HG02970 (cell line): ENCODE measurements around the gene PEX5L.

Experiments used
- ATAC-seq: cut with Tn5 transposase; IDR thresholded peaks from one replicate; pipeline ENCODE4 v1.9.1; 2021; ENCODE audit warnings: mild to moderate bottlenecking, moderate library complexity, moderate number of reproducible peaks; ENCODE audit not compliant: unreplicated experiment, low FRiP score

PEX5L gene

GRCh38 chr3:179907784-179908482 is 128.8 kb downstream of the PEX5L start:
- no peak for ATAC-seq

GRCh38 chr3:179902061-179902460 is 134.7 kb downstream of the PEX5L start:
- ATAC-seq = no peak

- no peak for ATAC-seq
These were observed 138.7 kb downstream of the PEX5L start for GRCh38 chr3:179898024-179898423.

DNA sequence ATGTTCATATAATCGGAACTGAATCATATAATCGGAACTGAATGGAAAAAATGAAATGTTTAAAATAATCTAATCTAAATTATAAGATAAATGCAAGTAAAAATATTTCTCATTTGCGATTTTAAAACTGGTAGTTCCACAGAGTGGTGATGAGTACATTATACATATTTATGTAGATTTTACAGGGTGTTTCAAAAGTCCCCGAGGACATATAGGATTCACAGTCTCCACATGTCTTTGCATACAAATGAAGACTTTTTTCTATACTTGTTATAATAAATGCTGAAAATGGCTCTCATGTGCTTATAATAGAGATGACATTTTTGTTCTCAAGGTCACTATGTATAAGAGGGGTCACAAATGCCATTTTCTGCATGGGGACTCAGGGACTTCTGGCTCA is 139.5 kb downstream of the PEX5L start:
- no peak for ATAC-seq

- ATAC-seq = no peak
These were observed 140.2 kb downstream of the PEX5L start for GRCh38 chr3:179896507-179896906.

GRCh38 chr3:179895330-179895729 is 141.4 kb downstream of the PEX5L start:
- ATAC-seq = no peak

DNA sequence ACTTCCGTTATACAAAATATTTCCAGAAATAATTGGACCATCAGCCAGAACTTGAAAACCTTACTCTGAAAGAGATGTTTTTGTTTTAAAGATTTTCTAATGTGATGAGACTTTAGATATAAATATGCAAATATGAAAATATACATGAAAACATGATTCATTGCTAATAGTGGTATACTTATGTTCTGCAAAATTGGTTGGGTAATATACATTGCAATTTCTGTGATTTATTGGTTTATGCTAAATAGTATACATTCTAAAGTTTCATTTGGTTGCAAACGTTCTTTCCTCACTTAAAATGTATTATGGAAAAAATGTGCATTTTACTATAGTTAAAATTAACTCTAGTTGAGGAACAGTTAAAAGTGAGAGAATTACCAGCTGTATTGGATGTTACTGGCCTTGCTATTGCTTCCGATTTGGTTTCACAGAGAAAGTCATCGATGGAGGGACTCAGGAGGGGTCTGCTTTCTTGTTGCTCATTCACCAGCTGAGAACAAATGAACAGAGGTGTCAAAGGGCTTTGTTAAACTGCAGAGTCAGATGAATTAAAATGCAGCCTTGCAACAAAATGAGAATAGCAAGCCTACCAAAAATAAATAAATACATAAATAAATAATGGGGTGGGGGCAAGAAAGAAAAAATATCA is 149.3 kb downstream of the PEX5L start:
- no peak for ATAC-seq

- no peak for ATAC-seq
These were observed 150.8 kb downstream of the PEX5L start for GRCh38 chr3:179885950-179886349.

DNA sequence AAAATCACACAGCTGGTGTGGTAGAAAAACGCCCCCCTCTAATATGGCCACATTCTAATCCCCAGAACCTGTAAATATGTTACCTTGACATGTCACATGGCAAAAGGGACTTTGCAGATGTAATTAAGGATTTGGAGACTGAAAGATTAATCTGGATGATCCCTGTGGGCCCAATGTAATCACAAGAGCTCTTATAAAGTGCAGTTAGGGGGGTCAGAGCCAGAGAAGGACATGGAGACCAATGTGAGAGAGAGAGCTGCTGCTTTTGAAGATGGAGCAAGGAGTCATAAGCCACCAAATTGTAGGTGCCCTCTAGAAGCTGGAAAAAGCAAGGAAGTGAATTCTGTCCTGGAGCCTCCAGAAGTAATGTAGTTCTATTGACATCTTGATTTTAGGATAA is 152.6 kb downstream of the PEX5L start:
- no peak for ATAC-seq

- ATAC-seq = peak; percentile 61
These were observed 154.4 kb downstream of the PEX5L start for GRCh38 chr3:179882292-179882691.

GRCh38 chr3:179881791-179882190 is 154.9 kb downstream of the PEX5L start:
- ATAC-seq = no peak

DNA sequence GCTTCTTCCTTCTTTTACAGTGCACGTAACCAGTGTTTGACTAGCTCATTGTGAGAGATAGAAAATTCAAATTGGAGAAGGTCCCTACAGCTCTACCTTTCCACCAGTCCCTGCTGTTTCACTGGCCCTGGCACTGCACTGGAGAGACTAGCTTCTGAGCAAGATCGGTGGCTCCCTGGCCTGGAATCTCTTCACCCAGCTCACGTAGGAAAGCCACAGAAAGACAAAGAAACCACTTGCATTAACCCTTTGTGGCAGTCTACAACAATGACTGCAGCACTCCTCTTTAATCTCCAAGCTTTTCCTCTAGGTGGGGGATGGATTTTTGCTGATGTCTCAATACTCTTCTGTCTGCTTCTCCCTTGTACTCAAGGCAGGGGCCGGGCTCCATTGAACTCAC is 155.9 kb downstream of the PEX5L start:
- no peak for ATAC-seq

GRCh38 chr3:179876440-179876839 is 160.3 kb downstream of the PEX5L start:
- no peak for ATAC-seq

DNA sequence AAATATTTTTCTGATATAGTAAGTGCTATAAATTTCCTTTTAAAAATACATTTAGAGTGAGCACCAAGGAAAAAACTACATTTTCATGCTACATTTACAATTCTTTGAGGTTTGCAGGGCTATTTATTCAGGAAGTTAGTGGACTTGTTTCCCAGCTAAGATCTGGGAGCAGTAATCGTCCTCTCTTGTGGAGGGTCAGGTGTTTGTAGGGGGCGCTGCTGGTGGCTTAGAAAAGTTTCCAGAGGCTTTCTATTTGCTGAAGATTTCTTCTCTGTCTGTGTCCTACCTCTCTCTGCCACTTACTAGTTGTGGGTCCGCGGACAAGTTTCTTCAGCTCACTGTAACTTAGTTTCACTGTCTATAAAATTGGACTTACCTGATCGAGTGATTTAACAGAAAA is 163.9 kb downstream of the PEX5L start:
- no peak for ATAC-seq

DNA sequence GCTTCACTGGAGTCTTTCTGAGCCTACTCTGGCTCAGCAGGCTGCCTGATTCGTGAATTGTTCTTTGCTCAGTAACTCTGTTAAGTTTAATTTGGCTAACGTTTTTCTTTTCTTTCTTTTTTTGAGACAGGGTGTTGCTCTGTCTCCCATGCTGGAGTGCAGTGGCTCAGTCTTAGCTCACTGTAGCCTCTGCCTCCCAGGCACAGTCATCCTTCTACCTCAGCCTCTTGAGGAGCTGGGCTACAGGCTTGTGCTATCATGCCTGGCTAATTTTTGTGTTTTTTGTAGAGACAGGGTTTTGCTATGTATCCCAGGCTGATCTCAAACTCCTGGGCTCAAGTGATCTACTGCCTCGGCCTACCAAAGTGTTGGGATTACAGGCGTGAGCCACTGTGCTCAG is 165.0 kb downstream of the PEX5L start:
- no peak for ATAC-seq

DNA sequence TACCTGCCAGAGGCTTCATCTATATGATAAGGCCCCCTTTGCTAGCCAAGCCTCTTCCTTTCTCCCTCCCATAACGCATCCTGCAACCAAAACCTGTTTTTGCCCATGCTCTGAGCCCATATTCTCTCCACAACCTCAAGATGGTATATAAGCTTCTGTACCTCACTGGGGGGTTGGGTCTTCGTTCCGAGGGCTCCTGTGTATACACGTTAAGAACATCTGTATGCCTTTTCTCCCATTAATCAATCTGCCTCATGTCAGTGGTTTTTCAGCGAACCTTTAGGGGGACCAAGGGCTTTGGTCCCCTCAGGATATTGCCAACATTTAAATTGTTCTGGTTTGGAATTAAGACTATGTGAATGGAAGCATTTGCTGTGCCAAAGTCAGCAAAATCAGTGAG is 168.0 kb downstream of the PEX5L start:
- no peak for ATAC-seq

GRCh38 chr3:179867961-179868360 is 168.8 kb downstream of the PEX5L start:
- no peak for ATAC-seq

- no peak for ATAC-seq
These were observed 170.8 kb downstream of the PEX5L start for GRCh38 chr3:179865861-179866505.

DNA sequence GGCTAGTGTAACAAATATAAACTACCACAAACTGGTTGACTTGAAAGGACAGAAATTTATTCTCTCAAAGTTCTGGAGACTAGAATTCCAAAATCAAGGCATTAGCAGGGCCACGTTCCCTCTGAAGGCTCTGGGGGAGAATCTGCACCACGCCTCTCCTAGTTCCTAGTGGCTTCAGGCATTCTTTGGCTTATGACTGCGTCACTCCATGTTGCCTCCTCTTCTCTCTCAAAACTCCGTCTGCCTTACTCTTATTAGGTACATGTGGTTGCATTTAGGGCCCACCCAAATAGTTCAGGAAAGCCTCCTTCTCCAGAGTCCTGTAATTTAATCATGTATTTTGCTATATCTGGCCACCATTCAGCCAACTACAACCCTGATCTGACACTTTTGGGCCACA is 174.8 kb downstream of the PEX5L start:
- ATAC-seq = no peak

GRCh38 chr3:179861292-179861691 is 175.4 kb downstream of the PEX5L start:
- no peak for ATAC-seq

GRCh38 chr3:179860275-179861107 is 176.2 kb downstream of the PEX5L start:
- ATAC-seq = no peak
